Endothelial cell of umbilical vein (primary cell): ENCODE data around the gene CCPG1. TPM values are rescaled to one million over a fixed set of nuclear protein-coding genes. Genes with fewer than 3 reads are reported as not detected.

Source experiments
- BruUV-seq: library from RNA; stranded (reverse); fragments of 400-500 nt; replicated peaks from 2 replicates; lab custom pipeline; 2021; lab: Mats Ljungman, UMichigan
- CTCF ChIA-PET: fragments of 300-600, 350-600 bp; sonication (Branson Sonifier 250); formaldehyde crosslinking; loops from one replicate; lab custom pipeline; 2021; ENCODE audit warnings: antibody characterized with exemption, inconsistent platforms; lab: Charles Lee
- POLR2A ChIA-PET: fragments of 300-600, 350-600 bp; sonication (Branson Sonifier 250); formaldehyde crosslinking; loops from one replicate; lab custom pipeline; 2021; ENCODE audit warnings: antibody characterized with exemption, inconsistent platforms; lab: Charles Lee
- DNase-seq: peaks from one replicate; pipeline ENCODE4 v3.0.0-alpha.2; 2011; ENCODE audit warnings: low read depth, low spot score
- FAIRE-seq: peaks from 2 replicates; lab custom pipeline; 2011; peaks lifted over from hg19 to GRCh38; lab: Jason Lieb, UNC
- H2AFZ ChIP-seq: 2 replicates; pipeline ENCODE4 v1.6.0; 2012; ENCODE audit warnings: low read depth, low read length, control low read depth, inconsistent platforms
- H3K27ac ChIP-seq: 2 replicates; pipeline ENCODE4 v1.5.1; 2011; ENCODE audit warnings: low read depth, mild to moderate bottlenecking, control low read depth, low read length, moderate library complexity; ENCODE audit not compliant: insufficient read depth
- H3K27me3 ChIP-seq, 2 experiments: 2 replicates each; pipeline versions ENCODE4 v1.6.0 to v1.6.1; 2011; ENCODE audit warnings: low read length in 2 of 2, mixed read lengths in 1 of 2; ENCODE audit not compliant: control insufficient read depth in 2 of 2, insufficient read depth in 2 of 2
- H3K36me3 ChIP-seq, 2 experiments: 2 replicates in 1 of 2; 3 replicates in 1 of 2; pipeline ENCODE4 v1.5.1; 2011; ENCODE audit warnings: low read length in 2 of 2, mild to moderate bottlenecking in 1 of 2, moderate library complexity in 1 of 2; ENCODE audit not compliant: control insufficient read depth in 2 of 2, insufficient read depth in 2 of 2; ENCODE audit errors: extremely low read depth in 1 of 2
- H3K4me1 ChIP-seq: 3 replicates; pipeline ENCODE4 v1.5.1; 2011; ENCODE audit warnings: mild to moderate bottlenecking, low read length; ENCODE audit not compliant: control insufficient read depth, insufficient read depth; ENCODE audit errors: extremely low read depth
- H3K4me2 ChIP-seq: 2 replicates; pipeline ENCODE4 v1.6.1; 2011; ENCODE audit warnings: low read length, control low read depth, mixed read lengths; ENCODE audit not compliant: insufficient read depth
- H3K4me3 ChIP-seq, 3 experiments: fragments of 200-600 bp in 1 of 3; sonication (generic), shearing (Covaris generic) in 1 of 3; replicated peaks in 1 of 3; 2 replicates each; pipeline ENCODE4 v1.5.1; 2011 to 2016; ENCODE audit warnings: control low read depth in 3 of 3, low read length in 3 of 3, mild to moderate bottlenecking in 2 of 3, inconsistent platforms in 1 of 3, low read depth in 1 of 3, moderate library complexity in 1 of 3; ENCODE audit not compliant: insufficient read depth in 1 of 3
- H3K79me2 ChIP-seq: 2 replicates; pipeline ENCODE4 v1.6.0; 2012; ENCODE audit warnings: low read length, inconsistent platforms; ENCODE audit not compliant: control insufficient read depth, insufficient read depth
- H3K9ac ChIP-seq: replicated peaks from 2 replicates; pipeline ENCODE3; 2011; ENCODE audit warnings: low read length, control low read depth; ENCODE audit not compliant: insufficient read depth; ENCODE audit errors: extremely low read depth
- H3K9me1 ChIP-seq: replicated peaks from 3 replicates; pipeline ENCODE4 v1.6.0; 2011; ENCODE audit warnings: mild to moderate bottlenecking, low read length; ENCODE audit not compliant: control insufficient read depth, insufficient read depth; ENCODE audit errors: extremely low read depth
- H3K9me3 ChIP-seq: replicated peaks from 2 replicates; pipeline ENCODE4 v1.5.1; 2012; ENCODE audit warnings: low read length, inconsistent platforms; ENCODE audit not compliant: control insufficient read depth, insufficient read depth
- H4K20me1 ChIP-seq: replicated peaks from 2 replicates; pipeline ENCODE3; 2011; ENCODE audit warnings: mild to moderate bottlenecking, low read length; ENCODE audit not compliant: control insufficient read depth, insufficient read depth; ENCODE audit errors: extremely low read depth
- CTCF ChIP-seq, 2 donors: IDR thresholded peaks; 1 replicate in 1 of 2; 2 replicates in 1 of 2; pipeline ENCODE4 v1.5.1; 2011; ENCODE audit warnings: low read length in 2 of 2, mild to moderate bottlenecking in 2 of 2, moderate library complexity in 2 of 2, control low read depth in 1 of 2, inconsistent platforms in 1 of 2, low read depth in 1 of 2; ENCODE audit not compliant: insufficient read depth in 1 of 2; ENCODE audit errors: extremely low read depth in 1 of 2
- EZH2 ChIP-seq: IDR thresholded peaks from 2 replicates; pipeline ENCODE4 v1.6.1; 2012; ENCODE audit warnings: borderline replicate concordance, low read depth, mild to moderate bottlenecking, moderate library complexity, low read length, inconsistent platforms; ENCODE audit not compliant: severe bottlenecking
- FOS ChIP-seq: IDR thresholded peaks from 2 replicates; pipeline ENCODE4 v1.6.1; 2011; ENCODE audit warnings: mild to moderate bottlenecking, low read length, moderate library complexity, borderline replicate concordance; ENCODE audit not compliant: insufficient read depth
- GATA2 ChIP-seq: IDR thresholded peaks from 2 replicates; pipeline ENCODE4 v1.7.0; 2011; ENCODE audit warnings: low read depth, mild to moderate bottlenecking, moderate library complexity, mixed read lengths, low read length; ENCODE audit not compliant: insufficient read length, insufficient read depth
- JUN ChIP-seq: IDR thresholded peaks from 2 replicates; pipeline ENCODE4 v1.6.1; 2011; ENCODE audit warnings: borderline replicate concordance, low read depth; ENCODE audit not compliant: insufficient read length, insufficient read depth
- MAX ChIP-seq: IDR thresholded peaks from 2 replicates; pipeline ENCODE4 v1.6.1; 2011; ENCODE audit not compliant: insufficient read depth, insufficient read length
- MYC ChIP-seq: IDR thresholded peaks from one replicate; pipeline ENCODE4 v1.6.1; 2011; ENCODE audit warnings: mild to moderate bottlenecking, low read depth, low read length
- POLR2AphosphoS5 ChIP-seq: IDR thresholded peaks from 2 replicates; pipeline ENCODE4 v1.6.1; 2012; ENCODE audit warnings: low read depth, mild to moderate bottlenecking, control low read depth, low read length, moderate library complexity; ENCODE audit not compliant: insufficient read depth
- dilution Hi-C: fragments of 300-500 bp; cut with MboI; formaldehyde crosslinking; loops from one replicate; pipeline ENCODE4 v1.15.0; 2019; ENCODE audit warnings: low sequenced_read_pairs; ENCODE audit not compliant: extremely low pct_ligation_motif_present
- intact Hi-C: fragments of 100-400 bp; cut with micrococcal nuclease; formaldehyde crosslinking; loops from one replicate; pipeline ENCODE4 v1.10.0; 2022
- polyA plus RNA-seq, 4 experiments: library from polyadenylated mRNA; depleted of rRNA in 3 of 4; stranded (reverse) in 3 of 4; unstranded in 1 of 4; fragments of >200 nt; gene quantifications; 2 replicates each; pipeline versions ENCODE4 v1.2.1 to v1.2.3, GENCODE V29; 2011 to 2012; ENCODE audit warnings: missing spikeins in 1 of 4
- total RNA-seq: library from RNA; stranded (reverse); gene quantifications from 2 replicates; pipeline ENCODE4 v1.2.3, GENCODE V29; 2021

CCPG1 gene
- total and polyA plus RNA-seq, 2 donors (not counting 3 experiments of a cell fraction or from before 2014, with no cell fraction given) = 19.1 to 58.5 TPM

GRCh38 chr15:55383687-55384086 is 24.5 kb downstream of the CCPG1 start:
- no peaks in the 10 kb centered on the region for H3K9me1 ChIP-seq
- no peaks in the 10 kb centered on the region for H3K4me1 ChIP-seq
- dilution Hi-C loops (no loop called here), intact Hi-C loops (no loop called here)
- no peak overlapping the region for H3K4me3 ChIP-seq
- peaks cover 2 to 5% of the 10 kb centered on the region in 2 experiments for H3K36me3 ChIP-seq
- DNase-seq (no peak), FAIRE-seq (no peak)
- TF ChIP-seq GATA2 = no peak
- TF ChIP-seq MAX = no peak
- no peak for TF ChIP-seq MYC
- TF ChIP-seq CTCF (IDR thresholded peaks at IDR 0.05; ENCODE audit: extremely low read depth in 1 of 2, insufficient read depth in 1 of 2, low read depth in 1 of 2, low read length in 2 of 2) = no peak
- no peak overlapping the region for H3K27ac ChIP-seq
- no TSS peak for BruUV-seq
- no peaks in the 10 kb centered on the region for H3K9me3 ChIP-seq
- H2AFZ ChIP-seq = no peak overlapping the region
- POLR2A ChIA-PET = no interaction called here
- H3K4me2 ChIP-seq = no peak overlapping the region
- no peaks in the 10 kb centered on the region for H3K79me2 ChIP-seq
- H4K20me1 ChIP-seq = no peaks in the 10 kb centered on the region
- CTCF ChIA-PET = interaction anchor here (0.8 to 1.0 kb wide), 2 partner anchors 11 to 56 kb away, joined by 3 read pairs; no protein-coding TSS in a partner anchor
- no peak overlapping the region for H3K9ac ChIP-seq
- no peaks in the 10 kb centered on the region for H3K27me3 ChIP-seq

GRCh38 chr15:55381595-55381994 is 26.6 kb downstream of the CCPG1 start:
- FAIRE-seq (no peak), DNase-seq (no peak)
- H2AFZ ChIP-seq = no peak overlapping the region
- H3K4me2 ChIP-seq = no peak overlapping the region
- no peak overlapping the region for H3K4me3 ChIP-seq
- H4K20me1 ChIP-seq = no peaks in the 10 kb centered on the region
- POLR2A ChIA-PET = interaction anchor here (0.6 kb wide), 1 partner anchor 130 kb away, joined by 3 read pairs; no protein-coding TSS in a partner anchor
- H3K4me1 ChIP-seq = no peaks in the 10 kb centered on the region
- no peaks in the 10 kb centered on the region for H3K9me3 ChIP-seq
- no peak overlapping the region for H3K9ac ChIP-seq
- peaks cover 0 to 2% of the 10 kb centered on the region in 2 experiments for H3K36me3 ChIP-seq
- no peaks in the 10 kb centered on the region for H3K9me1 ChIP-seq
- no peaks in the 10 kb centered on the region for H3K27me3 ChIP-seq
- H3K79me2 ChIP-seq = no peaks in the 10 kb centered on the region
- no peak for TF ChIP-seq MYC
- no peak for TF ChIP-seq MAX
- no peak for TF ChIP-seq JUN
- no peak for TF ChIP-seq EZH2
- TF ChIP-seq POLR2AphosphoS5 = no peak
- no peak for TF ChIP-seq GATA2
- TF ChIP-seq FOS = no peak
- TF ChIP-seq CTCF (IDR thresholded peaks at IDR 0.05; ENCODE audit: extremely low read depth in 1 of 2, insufficient read depth in 1 of 2, low read depth in 1 of 2, low read length in 2 of 2) = no peak
- no TSS peak for BruUV-seq
- H3K27ac ChIP-seq = no peak overlapping the region
- intact Hi-C loops (no loop called here), dilution Hi-C loops (no loop called here)
- CTCF ChIA-PET = no interaction called here
